Measurements from ENCODE around the gene FAM50B.

Gene FAM50B

GRCh38 chr6:3894590-3895311 is 45.6 kb downstream of the FAM50B start:
- ATAC-seq (no peak), DNase-seq (no peak)

DNA sequence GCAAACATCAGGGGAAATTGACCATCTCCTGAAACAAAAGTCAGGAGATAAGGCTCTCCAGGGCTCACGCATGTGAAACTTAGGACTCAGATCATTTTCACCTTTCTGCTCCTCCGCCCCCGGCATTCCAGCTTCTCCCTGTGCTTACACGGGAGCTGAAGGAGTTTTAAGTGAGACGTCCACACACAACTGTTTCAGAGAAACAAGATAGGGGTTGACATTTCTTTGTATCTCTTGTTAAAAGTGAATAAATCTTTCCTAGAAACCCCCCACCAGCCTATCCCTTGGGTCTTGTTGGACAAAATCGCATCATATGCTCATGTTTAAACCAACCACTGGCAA is 46.1 kb downstream of the FAM50B start:
- no peak for DNase-seq
- no peak for ATAC-seq

- ATAC-seq (no peak), DNase-seq (no peak)
These were observed 46.6 kb downstream of the FAM50B start for GRCh38 chr6:3895805-3896204.

- ATAC-seq (no peak), DNase-seq (no peak)
These were observed 49.3 kb downstream of the FAM50B start for GRCh38 chr6:3898265-3898994.

GRCh38 chr6:3899061-3899460 is 49.9 kb downstream of the FAM50B start:
- ATAC-seq (no peak), DNase-seq (no peak)

DNA sequence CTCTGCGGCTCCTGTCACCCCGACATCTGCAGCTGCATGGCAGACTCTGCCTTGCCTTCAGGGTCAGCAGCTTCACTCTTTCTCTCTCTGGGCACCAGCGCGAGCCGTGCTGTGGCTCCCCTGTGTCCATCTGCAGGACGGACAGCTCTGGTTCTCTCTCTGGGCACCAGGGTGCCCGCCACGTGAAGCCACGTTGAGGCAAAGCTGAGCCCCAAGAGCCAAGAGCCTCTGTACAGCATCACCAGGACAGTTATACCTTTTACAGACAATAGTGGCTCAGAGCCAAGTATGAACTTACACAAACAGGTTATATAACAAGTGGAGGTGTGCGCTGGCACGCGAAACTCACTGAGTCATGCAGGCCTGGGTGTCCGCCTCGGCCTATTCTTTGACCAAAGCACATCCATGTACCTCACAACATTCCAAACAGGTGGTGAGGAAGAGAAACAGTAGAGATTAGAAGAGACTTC is 50.8 kb downstream of the FAM50B start:
- DNase-seq, result no peak
- ATAC-seq, result no peak
